Breast epithelium (tissue), 3 donors: ENCODE data around the gene TMEM201.

Source experiments
- CTCF ChIP-seq, 3 donors: fragments of 450-650 bp; IDR thresholded peaks; one replicate each; pipeline ENCODE4 v1.5.1; 2016 to 2017; ENCODE audit warnings: antibody characterized with exemption in 3 of 3, mild to moderate bottlenecking in 3 of 3, moderate library complexity in 3 of 3
- POLR2AphosphoS5 ChIP-seq, 3 donors: sonication (generic); formaldehyde crosslinking; IDR thresholded peaks; one replicate each; pipeline ENCODE4 v1.6.1; 2017; ENCODE audit warnings: antibody characterized with exemption in 3 of 3

GRCh38 chr1:9654051-9654833, 65.5 kb downstream of the TMEM201 start:
- TF ChIP-seq POLR2AphosphoS5 (IDR thresholded peaks at IDR 0.05) = no peak
- no peak for TF ChIP-seq CTCF (IDR thresholded peaks at IDR 0.05)
